Heart right ventricle (tissue), 16 donors: ENCODE results near the gene IDH3G. TPM values are rescaled to one million over a fixed set of nuclear protein-coding genes. Genes with fewer than 3 reads are reported as not detected.

ENCODE experiments used
- ATAC-seq, 8 donors: fragments of 200-7000 bp; cut with Tn5 transposase; one replicate each; pipeline ENCODE4 v1.9.1; 2020; ENCODE audit warnings: mild to moderate bottlenecking in 8 of 8, moderate library complexity in 8 of 8, moderate number of reproducible peaks in 1 of 8
- DNase-seq, 2 donors: peaks; one replicate each; pipeline ENCODE4 v3.0.0-alpha.2; 2020
- H3K27ac ChIP-seq, 10 donors: fragments of 200-600 bp; sonication (generic) in 2 of 10; one replicate each; pipeline versions ENCODE4 v1.5.0 to v1.8.0; 2020 to 2022; ENCODE audit warnings: mild to moderate bottlenecking in 3 of 10
- H3K27me3 ChIP-seq, 7 donors: fragments of 200-600 bp; one replicate each; pipeline ENCODE4 v1.8.0; 2021 to 2022; ENCODE audit warnings: mild to moderate bottlenecking in 2 of 7
- H3K36me3 ChIP-seq, 9 donors: fragments of 200-600 bp; sonication (generic) in 1 of 9; one replicate each; pipeline versions ENCODE4 v1.5.0 to v1.8.0; 2020 to 2022; ENCODE audit warnings: mild to moderate bottlenecking in 2 of 9
- H3K4me1 ChIP-seq, 9 donors: fragments of 200-600 bp; sonication (generic) in 1 of 9; one replicate each; pipeline versions ENCODE4 v1.5.0 to v1.8.0; 2020 to 2022; ENCODE audit warnings: mild to moderate bottlenecking in 4 of 9
- H3K4me3 ChIP-seq, 10 donors: fragments of 200-600 bp; sonication (generic) in 2 of 10; one replicate each; pipeline versions ENCODE4 v1.5.0 to v1.8.0; 2020 to 2022; ENCODE audit warnings: mild to moderate bottlenecking in 7 of 10, moderate library complexity in 2 of 10
- H3K9me3 ChIP-seq, 11 donors: fragments of 200-600 bp in 10 of 11; sonication (generic) in 2 of 11; one replicate each; pipeline versions ENCODE4 v1.5.0 to v1.8.0; 2013 to 2022; ENCODE audit warnings: mild to moderate bottlenecking in 2 of 11, control low read depth in 1 of 11, moderate library complexity in 1 of 11
- WGBS, 2 donors: extraction: QIAGEN DNeasy Blood & Tissue Kit; methylation state at CpG; one replicate each; pipeline ENCODE4 v1.1.7; 2013; ENCODE audit warnings: inconsistent platforms in 1 of 2; 5-methylcytosine and 5-hydroxymethylcytosine counted together
- intact Hi-C, 10 donors: fragments of 100-400 bp; cut with DNase I; formaldehyde crosslinking; loops; one replicate each; pipeline versions ENCODE4 v1.11.1 to v1.14.2; 2022
- polyA plus RNA-seq, 2 donors: library from polyadenylated mRNA; stranded (reverse); fragments of 200-250 nt; gene quantifications; one replicate each; pipeline ENCODE4 v1.2.3, GENCODE V29; 2013
- total RNA-seq, 10 donors: library from RNA; stranded (reverse); fragmentation: NEBNext Ultra II Directional in 3 of 10; extraction: Animal tissue kit (Norgen Biotek cat#: 25700) in 3 of 10; gene quantifications; one replicate each; pipeline versions ENCODE4 v1.2.1 to v1.2.4, GENCODE V29; 2021 to 2023
- TF ChIP-seq, protein P1 (sequence below), 9 donors: fragments of 200-600 bp; sonication (generic) in 2 of 9; IDR thresholded peaks; one replicate each; pipeline versions ENCODE4 v1.5.0 to v1.8.0; 2021 to 2022; ENCODE audit warnings: antibody characterized with exemption in 9 of 9, mild to moderate bottlenecking in 5 of 9, moderate library complexity in 1 of 9
- donor health status: Arrhythmogenic right ventricular cardiomyopathy.
- donor health status: ischemic (EF 13 %, LVEDD 7.1; RV severe dilation, severe dysfunction).
- donor health status: healthy with polysubstance abuse.
- donor health status: DM: no; HTN: yes; CAD: no.
- donor health status: DM: no; HTN: no; CAD: no.
- donor health status: ischemic (EF 25% LVEDD 6.9; RV normal size, moderate dysfunction).
- donor health status: ischemic (EF 25% LVEDD 5.7; RV mildly dilated, moderate dysfunction).
- donor health status: healthy.
- donor health status: DM: yes; HTN: yes; CAD: no.
- donor health status: Ischemic cardiomyopathy.
- donor health status: ischemic (EF 35%, LVEDD 5.7; RV mildly dilated, moderate dysfunction).
- donor health status: nonischemic (EF 11% LVEDD 7.7; RV severe dilation, severe dysfunction).
- donor health status: DM: yes; HTN: yes; CAD: no.
- donor health status: PGD.
- donor health status: ischemic (EF 29% LVEDD 5.4; RV normal size, mild dysfunction).
- donor health status: nonischemic (EF 23%, LVEDD 6.1; RV moderate dilation, normal function).

The IDH3G gene
- total and polyA plus RNA-seq, 12 donors = 58.7 to 97.2 (median 74.5) TPM

- DNase-seq (peak in 1 of 2 donors; percentile 42), ATAC-seq (peak; percentile 45 to 76 (median 68))
- peak within 1 kb of the TSS; percentile 54 to 89 (median 78) for H3K27ac ChIP-seq
- peaks cover 0 to 24% (median 0%) of the 10 kb centered on the region in 7 donors for H3K27me3 ChIP-seq
- H3K36me3 ChIP-seq = peaks cover 0 to 21% (median 0%) of the 10 kb centered on the region in 9 donors
- H3K4me1 ChIP-seq = peaks cover 0 to 31% (median 6%) of the 10 kb centered on the region in 9 donors
- no peaks in the 10 kb centered on the region for H3K9me3 ChIP-seq
- intact Hi-C loops = no loop called here
- peak within 1 kb of the TSS in 8 of 10 donors; percentile 7 to 51 (median 36) for H3K4me3 ChIP-seq
- WGBS, 2 donors = 7 to 15% methylated on average over 24 to 49 of the region's 52 CpGs
- TF ChIP-seq, protein P1, sequence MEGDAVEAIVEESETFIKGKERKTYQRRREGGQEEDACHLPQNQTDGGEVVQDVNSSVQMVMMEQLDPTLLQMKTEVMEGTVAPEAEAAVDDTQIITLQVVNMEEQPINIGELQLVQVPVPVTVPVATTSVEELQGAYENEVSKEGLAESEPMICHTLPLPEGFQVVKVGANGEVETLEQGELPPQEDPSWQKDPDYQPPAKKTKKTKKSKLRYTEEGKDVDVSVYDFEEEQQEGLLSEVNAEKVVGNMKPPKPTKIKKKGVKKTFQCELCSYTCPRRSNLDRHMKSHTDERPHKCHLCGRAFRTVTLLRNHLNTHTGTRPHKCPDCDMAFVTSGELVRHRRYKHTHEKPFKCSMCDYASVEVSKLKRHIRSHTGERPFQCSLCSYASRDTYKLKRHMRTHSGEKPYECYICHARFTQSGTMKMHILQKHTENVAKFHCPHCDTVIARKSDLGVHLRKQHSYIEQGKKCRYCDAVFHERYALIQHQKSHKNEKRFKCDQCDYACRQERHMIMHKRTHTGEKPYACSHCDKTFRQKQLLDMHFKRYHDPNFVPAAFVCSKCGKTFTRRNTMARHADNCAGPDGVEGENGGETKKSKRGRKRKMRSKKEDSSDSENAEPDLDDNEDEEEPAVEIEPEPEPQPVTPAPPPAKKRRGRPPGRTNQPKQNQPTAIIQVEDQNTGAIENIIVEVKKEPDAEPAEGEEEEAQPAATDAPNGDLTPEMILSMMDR (IDR thresholded peaks at IDR 0.05) = no peak
These were observed 13.3 kb downstream of the IDH3G start, which contains the start of gene SRPK3 for GRCh38 chrX:153780678-153781427. SRPK3 (plus strand) TSS chrX:153781041; CDS start chrX:153781087, 46 bp downstream.

DNA sequence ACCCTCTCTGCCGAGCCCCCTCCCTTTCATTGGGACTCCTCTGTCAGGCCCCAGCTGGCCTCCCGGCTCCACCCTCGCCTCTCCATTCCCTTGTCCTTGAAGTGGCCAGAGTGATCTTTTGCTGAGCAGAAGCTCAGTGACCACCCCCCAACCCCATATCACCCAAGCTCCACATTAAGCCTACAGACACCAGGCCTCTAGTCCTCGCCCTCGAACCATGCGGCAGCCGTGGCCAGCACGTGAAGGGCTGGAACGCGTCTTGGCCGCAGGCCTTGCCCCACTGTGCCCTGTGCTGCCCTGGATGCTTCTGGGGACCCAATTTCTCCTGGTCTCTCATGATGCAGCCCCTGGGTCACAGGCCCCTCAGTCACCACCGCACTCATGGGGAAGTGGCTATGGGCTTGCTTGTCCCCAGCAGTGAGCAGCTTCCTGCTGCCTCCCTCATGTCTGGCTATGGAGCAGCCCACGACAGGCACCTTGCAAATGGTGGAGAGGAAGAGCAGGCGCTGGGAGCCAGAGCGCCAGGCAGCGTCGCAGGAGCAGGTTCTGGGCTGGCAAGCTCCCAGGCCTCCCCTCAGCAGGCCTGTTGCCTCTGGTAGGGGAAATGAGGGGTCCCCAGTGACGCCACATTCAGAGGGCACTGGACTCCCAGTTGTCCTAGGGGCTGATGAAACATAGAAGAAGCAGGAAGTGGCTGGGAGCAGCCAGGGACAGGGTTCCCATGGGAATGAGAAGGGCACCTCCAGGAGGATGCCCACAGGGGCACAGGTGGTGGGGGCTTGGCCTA, 14.1 kb downstream of the IDH3G start:
- Histone ChIP-seq H3K27me3 (peaks cover 0 to 24% (median 0%) of the 10 kb centered on the region in 7 donors), H3K36me3 (peaks cover 0 to 13% (median 0%) of the 10 kb centered on the region in 9 donors), H3K27ac (peak overlapping the region in 9 of 10 donors; percentile 54 to 89 (median 78)), H3K4me1 (peaks cover 0 to 31% (median 6%) of the 10 kb centered on the region in 9 donors), H3K9me3 (no peaks in the 10 kb centered on the region), H3K4me3 (peak overlapping the region in 5 of 10 donors; percentile 35 to 51 (median 42))
- intact Hi-C loops = no loop called here
- ATAC-seq (peak in 1 of 8 donors; percentile 0), DNase-seq (no peak)
- TF ChIP-seq, protein P1 (IDR thresholded peaks at IDR 0.05) = no peak
- 68 to 71% methylated on average over 17 to 18 of the region's 18 CpGs for WGBS, 2 donors

DNA sequence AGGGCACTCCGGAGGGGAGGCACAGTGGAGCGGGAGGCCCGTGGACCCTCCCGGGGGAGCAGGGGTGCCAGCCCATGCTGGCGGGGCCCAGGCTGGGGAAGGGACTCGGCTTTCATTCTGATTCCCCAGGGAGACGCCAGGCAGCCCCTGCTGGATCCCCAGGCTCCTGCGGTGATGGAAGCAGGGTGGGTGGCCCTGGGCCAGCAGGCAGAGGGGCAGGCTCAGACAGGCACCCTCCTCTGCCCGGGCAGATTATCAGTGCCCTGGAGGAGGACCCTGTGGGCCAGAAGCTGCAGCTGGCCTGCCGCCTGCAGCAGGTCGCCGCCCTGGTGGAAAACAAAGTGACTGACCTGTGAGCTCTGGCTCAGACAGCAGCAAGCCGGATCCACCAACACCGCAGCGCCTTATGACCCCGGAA, 15.5 kb downstream of the IDH3G start:
- TF ChIP-seq, protein P1 (IDR thresholded peaks at IDR 0.05) = no peak
- intact Hi-C loops = no loop called here
- no peak for DNase-seq
- H3K27me3 ChIP-seq = peaks cover 0 to 24% (median 0%) of the 10 kb centered on the region in 7 donors
- peaks cover 0 to 31% (median 6%) of the 10 kb centered on the region in 9 donors for H3K4me1 ChIP-seq
- H3K36me3 ChIP-seq = peaks cover 0 to 3% (median 0%) of the 10 kb centered on the region in 9 donors
- H3K4me3 ChIP-seq = no peak overlapping the region
- no peak for ATAC-seq
- 82 to 84% methylated on average over 13 to 16 of the region's 16 CpGs for WGBS, 2 donors
- H3K9me3 ChIP-seq = no peaks in the 10 kb centered on the region
- no peak overlapping the region for H3K27ac ChIP-seq

- Histone ChIP-seq H3K9me3 (no peaks in the 10 kb centered on the region), H3K4me1 (peaks cover 0 to 31% (median 6%) of the 10 kb centered on the region in 9 donors), H3K36me3 (peaks cover 0 to 3% (median 0%) of the 10 kb centered on the region in 9 donors), H3K27ac (no peak overlapping the region), H3K4me3 (no peak overlapping the region), H3K27me3 (peaks cover 0 to 24% (median 0%) of the 10 kb centered on the region in 7 donors)
- 63 to 65% methylated on average over 16 to 17 of the region's 17 CpGs for WGBS, 2 donors
- no peak for ATAC-seq
- TF ChIP-seq, protein P1 (IDR thresholded peaks at IDR 0.05) = no peak
- peak in 1 of 2 donors; percentile 3 for DNase-seq
- intact Hi-C loops = no loop called here
These were observed 16.0 kb downstream of the IDH3G start for GRCh38 chrX:153778181-153778580.
